GM19043 (cell line): ENCODE data around the gene APLF.

Source experiments
- ATAC-seq: cut with Tn5 transposase; IDR thresholded peaks from one replicate; pipeline ENCODE4 v1.9.1; 2021; ENCODE audit warnings: low read depth; ENCODE audit not compliant: unreplicated experiment

Gene APLF

GRCh38 chr2:68627615-68628014 is 160.2 kb downstream of the APLF start:
- no peak for ATAC-seq
